Esophagus muscularis mucosa (tissue), 4 donors: ENCODE measurements around the gene MASP1.

Source experiments
- CTCF ChIP-seq, 3 experiments: fragments of 200-600 bp in 2 of 3; fragments of 450-650 bp in 1 of 3; sonication (generic) in 2 of 3; IDR thresholded peaks; one replicate each; pipeline ENCODE4 v1.5.1; 2017 to 2019; ENCODE audit warnings: antibody characterized with exemption in 3 of 3, mild to moderate bottlenecking in 2 of 3, moderate library complexity in 1 of 3
- EP300 ChIP-seq: sonication (generic); formaldehyde crosslinking; IDR thresholded peaks from one replicate; pipeline ENCODE4 v1.6.1; 2017; ENCODE audit warnings: antibody characterized with exemption
- POLR2A ChIP-seq: fragments of 450-650 bp; IDR thresholded peaks from one replicate; pipeline ENCODE4 v1.6.1; 2017; ENCODE audit warnings: antibody characterized with exemption, moderate library complexity, mild to moderate bottlenecking, low read depth

GRCh38 chr3:187210091-187210490, 81.4 kb downstream of the MASP1 start:
- TF ChIP-seq POLR2A (no peak), CTCF (IDR thresholded peaks at IDR 0.05) (no peak), EP300 (no peak)
